Mammary epithelial cell (primary cell): ENCODE measurements around the gene SERTAD2.

Source experiments
- CTCF ChIP-seq, 2 donors: IDR thresholded peaks in 1 of 2; conservative IDR thresholded peaks in 1 of 2; 2 replicates each; pipeline ENCODE4 v1.5.1; 2011 to 2012; ENCODE audit warnings: inconsistent platforms in 2 of 2, low read length in 2 of 2, mild to moderate bottlenecking in 2 of 2, control low read depth in 1 of 2, low read depth in 1 of 2; ENCODE audit not compliant: insufficient read depth in 1 of 2; ENCODE audit errors: extremely low read depth in 1 of 2
- EZH2 ChIP-seq: IDR thresholded peaks from 2 replicates; pipeline ENCODE4 v1.6.1; 2012; ENCODE audit warnings: low read length, inconsistent platforms, borderline replicate concordance

- no peak for TF ChIP-seq CTCF (conservative IDR thresholded peaks at IDR 0.05 in 1 of 2, IDR thresholded peaks at IDR 0.05 in 1 of 2; ENCODE audit: extremely low read depth in 1 of 2, insufficient read depth in 1 of 2, low read depth in 1 of 2, low read length in 2 of 2)
- no peak for TF ChIP-seq EZH2
These were observed 12.1 kb downstream of the SERTAD2 start for GRCh38 chr2:64641599-64641998.
